ENCODE results near the gene SLC6A1. TPM values are rescaled to one million over a fixed set of nuclear protein-coding genes. Genes with fewer than 3 reads are reported as not detected.

The SLC6A1 gene
- total RNA-seq, 1 experiment from 2014 or later, result not detected

DNA sequence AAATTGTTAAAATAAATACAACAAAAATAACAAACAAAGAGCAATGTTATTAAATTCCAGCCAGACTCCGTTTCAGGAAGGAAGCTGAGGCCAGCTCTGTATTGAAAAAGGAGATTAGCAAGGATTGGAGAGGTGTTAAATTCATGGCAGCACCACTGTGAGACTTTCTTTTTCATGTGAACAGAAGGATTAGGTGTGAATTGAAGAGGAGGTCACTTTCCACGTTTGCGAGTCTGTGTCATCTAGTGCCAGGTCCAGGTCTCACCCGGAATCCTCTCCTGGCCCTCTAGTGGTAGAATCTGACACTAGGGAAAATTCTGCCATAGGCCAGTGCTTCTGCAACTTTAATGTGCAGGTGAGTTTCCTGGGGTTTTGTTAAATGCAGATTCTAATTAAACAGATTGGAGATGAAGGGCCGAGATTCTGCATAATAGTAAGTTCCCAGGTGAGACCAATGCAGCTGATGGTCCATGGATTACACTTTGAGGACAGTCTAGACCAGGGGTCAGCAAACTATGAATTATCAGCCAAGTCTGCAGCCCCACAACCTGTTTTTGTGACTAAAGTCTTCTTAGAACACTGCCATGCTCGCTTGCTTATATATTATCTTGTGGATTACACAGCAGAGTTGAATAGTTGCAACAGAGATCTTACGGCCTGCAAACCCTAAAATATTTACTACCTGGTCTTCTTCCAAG, 9.2 kb upstream of the SLC6A1 start:
- CTCF ChIA-PET, result interaction anchor here (1.0 to 1.6 kb wide), 2 partner anchors 38 to 225 kb away, joined by 3 to 4 read pairs; no protein-coding TSS in a partner anchor
- peak; percentile 56 for DNase-seq
- TF ChIP-seq, protein P1, sequence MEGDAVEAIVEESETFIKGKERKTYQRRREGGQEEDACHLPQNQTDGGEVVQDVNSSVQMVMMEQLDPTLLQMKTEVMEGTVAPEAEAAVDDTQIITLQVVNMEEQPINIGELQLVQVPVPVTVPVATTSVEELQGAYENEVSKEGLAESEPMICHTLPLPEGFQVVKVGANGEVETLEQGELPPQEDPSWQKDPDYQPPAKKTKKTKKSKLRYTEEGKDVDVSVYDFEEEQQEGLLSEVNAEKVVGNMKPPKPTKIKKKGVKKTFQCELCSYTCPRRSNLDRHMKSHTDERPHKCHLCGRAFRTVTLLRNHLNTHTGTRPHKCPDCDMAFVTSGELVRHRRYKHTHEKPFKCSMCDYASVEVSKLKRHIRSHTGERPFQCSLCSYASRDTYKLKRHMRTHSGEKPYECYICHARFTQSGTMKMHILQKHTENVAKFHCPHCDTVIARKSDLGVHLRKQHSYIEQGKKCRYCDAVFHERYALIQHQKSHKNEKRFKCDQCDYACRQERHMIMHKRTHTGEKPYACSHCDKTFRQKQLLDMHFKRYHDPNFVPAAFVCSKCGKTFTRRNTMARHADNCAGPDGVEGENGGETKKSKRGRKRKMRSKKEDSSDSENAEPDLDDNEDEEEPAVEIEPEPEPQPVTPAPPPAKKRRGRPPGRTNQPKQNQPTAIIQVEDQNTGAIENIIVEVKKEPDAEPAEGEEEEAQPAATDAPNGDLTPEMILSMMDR (IDR thresholded peaks at IDR 0.05; ENCODE audit: unreplicated experiment), result peak; percentile 60
- Mint-ChIP-seq H3K36me3 (ENCODE audit: insufficient read depth, unreplicated experiment) (no peaks in the 10 kb centered on the region), H3K9me3 (ENCODE audit: low read depth, unreplicated experiment) (no peaks in the 10 kb centered on the region), H3K27ac (ENCODE audit: unreplicated experiment) (no peak overlapping the region), H3K27me3 (ENCODE audit: unreplicated experiment) (peaks cover 79% of the 10 kb centered on the region), H3K4me1 (ENCODE audit: low read depth, unreplicated experiment) (no peaks in the 10 kb centered on the region), H3K4me3 (ENCODE audit: low read depth, unreplicated experiment) (no peak overlapping the region)
- intact Hi-C loops (cut with micrococcal nuclease; ENCODE audit: unreplicated experiment), result no loop called here
- BruUV-seq (replicated peaks), result no TSS peak

DNA sequence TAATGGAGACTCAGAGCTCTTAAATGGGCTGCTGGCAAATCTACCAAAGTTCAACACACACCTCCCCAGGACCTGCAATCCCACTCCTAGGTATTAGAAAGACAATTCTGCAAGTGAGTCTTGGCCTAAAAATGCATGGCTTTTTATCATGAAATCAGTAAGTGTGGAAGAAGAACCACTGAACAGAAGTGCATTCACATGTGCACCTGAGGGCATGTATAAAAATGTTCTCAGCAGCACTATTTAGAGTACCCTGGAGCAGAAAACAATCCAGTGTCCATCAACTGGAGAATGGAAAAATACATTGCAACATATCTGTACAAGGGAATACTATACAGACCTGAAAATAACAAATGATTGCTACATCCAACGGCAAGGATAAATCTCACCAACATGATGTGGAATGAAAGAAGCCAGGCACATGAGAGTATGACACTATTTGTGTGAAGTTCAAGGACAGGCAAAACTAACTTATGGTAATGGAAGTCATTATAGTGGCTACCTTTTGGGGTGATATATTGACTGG, 8.1 kb upstream of the SLC6A1 start:
- intact Hi-C loops (cut with micrococcal nuclease; ENCODE audit: unreplicated experiment), result no loop called here
- no peak overlapping the region for H3K4me3 Mint-ChIP-seq (ENCODE audit: low read depth, unreplicated experiment)
- H3K9me3 Mint-ChIP-seq (ENCODE audit: low read depth, unreplicated experiment), result no peaks in the 10 kb centered on the region
- peaks cover 79% of the 10 kb centered on the region for H3K27me3 Mint-ChIP-seq (ENCODE audit: unreplicated experiment)
- no peaks in the 10 kb centered on the region for H3K4me1 Mint-ChIP-seq (ENCODE audit: low read depth, unreplicated experiment)
- no peak for DNase-seq
- no peak overlapping the region for H3K27ac Mint-ChIP-seq (ENCODE audit: unreplicated experiment)
- TF ChIP-seq, protein P1 (IDR thresholded peaks at IDR 0.05; ENCODE audit: unreplicated experiment), result no peak
- CTCF ChIA-PET, result interaction anchor here (0.7 kb wide), 1 partner anchor 487 kb away, joined by 3 read pairs; no protein-coding TSS in a partner anchor
- no TSS peak for BruUV-seq (replicated peaks)
- H3K36me3 Mint-ChIP-seq (ENCODE audit: insufficient read depth, unreplicated experiment), result no peaks in the 10 kb centered on the region

DNA sequence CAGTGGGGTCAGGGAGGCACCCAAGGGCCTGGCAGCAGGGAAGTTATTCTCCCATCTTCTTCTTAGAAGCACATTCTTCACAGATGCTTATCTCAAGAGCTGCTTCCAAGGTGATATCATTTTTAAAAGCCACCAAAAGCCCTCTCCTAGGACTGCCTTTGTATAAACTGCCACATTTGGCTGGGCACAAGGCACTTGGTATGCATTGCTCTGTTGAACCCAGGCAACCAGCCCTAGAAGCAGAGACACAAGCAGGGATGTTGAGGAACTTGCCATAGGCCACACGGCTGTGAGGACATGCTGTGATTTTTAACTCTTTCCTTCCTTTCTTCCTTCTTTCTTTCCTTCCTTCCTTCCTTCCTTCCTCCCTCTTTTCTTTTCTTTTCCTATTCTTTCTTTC, 7.4 kb upstream of the SLC6A1 start:
- H3K27ac Mint-ChIP-seq (ENCODE audit: unreplicated experiment), result no peak overlapping the region
- H3K4me3 Mint-ChIP-seq (ENCODE audit: low read depth, unreplicated experiment), result no peak overlapping the region
- CTCF ChIA-PET, result no interaction called here
- intact Hi-C loops (cut with micrococcal nuclease; ENCODE audit: unreplicated experiment), result no loop called here
- TF ChIP-seq, protein P1 (IDR thresholded peaks at IDR 0.05; ENCODE audit: unreplicated experiment), result no peak
- no peaks in the 10 kb centered on the region for H3K4me1 Mint-ChIP-seq (ENCODE audit: low read depth, unreplicated experiment)
- peaks cover 79% of the 10 kb centered on the region for H3K27me3 Mint-ChIP-seq (ENCODE audit: unreplicated experiment)
- no TSS peak for BruUV-seq (replicated peaks)
- H3K9me3 Mint-ChIP-seq (ENCODE audit: low read depth, unreplicated experiment), result no peaks in the 10 kb centered on the region
- DNase-seq, result no peak
- H3K36me3 Mint-ChIP-seq (ENCODE audit: insufficient read depth, unreplicated experiment), result no peaks in the 10 kb centered on the region

DNA sequence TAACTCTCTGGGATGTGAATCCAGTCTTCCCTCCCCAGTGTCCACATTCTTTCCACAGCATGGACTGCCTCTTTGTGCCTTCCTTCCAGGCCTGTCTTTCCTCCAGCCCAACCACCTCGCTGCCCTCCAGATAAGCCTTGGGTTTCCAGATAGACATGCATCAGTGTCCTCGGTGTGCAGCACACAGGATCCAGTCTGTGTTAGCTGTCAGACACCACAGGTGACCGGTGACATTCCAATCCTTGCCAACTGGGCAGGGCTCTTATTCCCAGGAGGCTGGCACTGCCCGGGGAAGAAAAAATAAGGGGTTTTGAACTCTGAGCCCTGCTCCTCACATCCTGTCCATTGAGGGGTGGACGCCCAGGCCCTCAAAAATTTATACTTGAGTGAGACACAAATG, 6.0 kb upstream of the SLC6A1 start:
- Mint-ChIP-seq H3K27ac (ENCODE audit: unreplicated experiment) (no peak overlapping the region), H3K4me1 (ENCODE audit: low read depth, unreplicated experiment) (no peaks in the 10 kb centered on the region), H3K36me3 (ENCODE audit: insufficient read depth, unreplicated experiment) (no peaks in the 10 kb centered on the region), H3K9me3 (ENCODE audit: low read depth, unreplicated experiment) (no peaks in the 10 kb centered on the region), H3K4me3 (ENCODE audit: low read depth, unreplicated experiment) (no peak overlapping the region), H3K27me3 (ENCODE audit: unreplicated experiment) (peaks cover 79% of the 10 kb centered on the region)
- TF ChIP-seq, protein P1 (IDR thresholded peaks at IDR 0.05; ENCODE audit: unreplicated experiment), result no peak
- no TSS peak for BruUV-seq (replicated peaks)
- CTCF ChIA-PET, result no interaction called here
- no peak for DNase-seq
- intact Hi-C loops (cut with micrococcal nuclease; ENCODE audit: unreplicated experiment), result no loop called here

All from Calu3 (cell line).